HepG2 (cell line): ENCODE data around the gene BLCAP.

Source experiments
- ELK4 ChIP-seq: sonication (generic); formaldehyde crosslinking; IDR thresholded peaks from 2 replicates; pipeline ENCODE4 v1.9.0; 2021; ENCODE audit warnings: missing genetic modification reagents, borderline replicate concordance
- GATAD2A ChIP-seq: IDR thresholded peaks from 2 replicates; pipeline ENCODE4 v1.6.1; 2016
- MYNN ChIP-seq: sonication (generic); formaldehyde crosslinking; IDR thresholded peaks from 2 replicates; pipeline ENCODE4 v1.4.0; 2020; ENCODE audit warnings: mild to moderate bottlenecking, low read depth, missing genetic modification reagents
- RAD21 ChIP-seq: fragments of 450-650 bp; formaldehyde crosslinking; IDR thresholded peaks from 2 replicates; pipeline ENCODE4 v1.5.0; 2020; ENCODE audit warnings: mild to moderate bottlenecking
- ZNF292 ChIP-seq: sonication (generic); formaldehyde crosslinking; IDR thresholded peaks from 2 replicates; pipeline ENCODE4 v1.8.1; 2022; ENCODE audit warnings: mild to moderate bottlenecking, low read depth, missing genetic modification reagents, borderline replicate concordance
- TF ChIP-seq, protein P1 (sequence below), 2 experiments: fragments of 450-650 bp in 1 of 2; sonication (generic) in 1 of 2; formaldehyde crosslinking in 1 of 2; IDR thresholded peaks; 2 replicates each; pipeline versions ENCODE4 v1.6.1 to v1.8.0; 2016 to 2022; ENCODE audit warnings: antibody characterized with exemption in 1 of 2, mild to moderate bottlenecking in 1 of 2, missing genetic modification reagents in 1 of 2
- TF ChIP-seq, protein P2 (sequence below): sonication (generic); formaldehyde crosslinking; IDR thresholded peaks from 2 replicates; pipeline ENCODE4 v1.5.0; 2020; ENCODE audit warnings: mild to moderate bottlenecking, missing genetic modification reagents, moderate library complexity

DNA sequence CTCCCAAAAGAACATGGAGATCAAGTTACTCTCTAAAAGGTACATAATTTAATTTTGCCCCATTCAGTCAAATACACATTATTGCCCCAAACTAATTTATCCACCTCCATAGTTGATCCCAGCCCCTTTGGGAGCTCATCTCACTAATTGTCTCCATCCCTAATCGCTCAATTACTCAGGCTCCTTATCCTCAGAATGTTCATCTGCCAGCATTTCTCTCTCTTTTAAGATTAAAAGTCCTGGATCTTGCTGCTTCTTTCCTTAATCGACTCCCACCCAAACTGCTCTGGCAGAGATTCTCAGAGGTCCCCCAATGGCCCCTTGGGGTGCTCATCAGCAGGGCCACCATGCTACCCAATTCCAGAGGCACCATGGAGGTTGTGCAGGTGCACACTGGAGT is 25.0 kb downstream of the BLCAP start:
- TF ChIP-seq RAD21 (CRISPR knock-in tag) (no peak), GATAD2A (CRISPR knock-in tag) (no peak), ELK4 (CRISPR knock-in tag) (no peak), MYNN (CRISPR knock-in tag) (no peak), ZNF292 (no peak)
- TF ChIP-seq, protein P1, sequence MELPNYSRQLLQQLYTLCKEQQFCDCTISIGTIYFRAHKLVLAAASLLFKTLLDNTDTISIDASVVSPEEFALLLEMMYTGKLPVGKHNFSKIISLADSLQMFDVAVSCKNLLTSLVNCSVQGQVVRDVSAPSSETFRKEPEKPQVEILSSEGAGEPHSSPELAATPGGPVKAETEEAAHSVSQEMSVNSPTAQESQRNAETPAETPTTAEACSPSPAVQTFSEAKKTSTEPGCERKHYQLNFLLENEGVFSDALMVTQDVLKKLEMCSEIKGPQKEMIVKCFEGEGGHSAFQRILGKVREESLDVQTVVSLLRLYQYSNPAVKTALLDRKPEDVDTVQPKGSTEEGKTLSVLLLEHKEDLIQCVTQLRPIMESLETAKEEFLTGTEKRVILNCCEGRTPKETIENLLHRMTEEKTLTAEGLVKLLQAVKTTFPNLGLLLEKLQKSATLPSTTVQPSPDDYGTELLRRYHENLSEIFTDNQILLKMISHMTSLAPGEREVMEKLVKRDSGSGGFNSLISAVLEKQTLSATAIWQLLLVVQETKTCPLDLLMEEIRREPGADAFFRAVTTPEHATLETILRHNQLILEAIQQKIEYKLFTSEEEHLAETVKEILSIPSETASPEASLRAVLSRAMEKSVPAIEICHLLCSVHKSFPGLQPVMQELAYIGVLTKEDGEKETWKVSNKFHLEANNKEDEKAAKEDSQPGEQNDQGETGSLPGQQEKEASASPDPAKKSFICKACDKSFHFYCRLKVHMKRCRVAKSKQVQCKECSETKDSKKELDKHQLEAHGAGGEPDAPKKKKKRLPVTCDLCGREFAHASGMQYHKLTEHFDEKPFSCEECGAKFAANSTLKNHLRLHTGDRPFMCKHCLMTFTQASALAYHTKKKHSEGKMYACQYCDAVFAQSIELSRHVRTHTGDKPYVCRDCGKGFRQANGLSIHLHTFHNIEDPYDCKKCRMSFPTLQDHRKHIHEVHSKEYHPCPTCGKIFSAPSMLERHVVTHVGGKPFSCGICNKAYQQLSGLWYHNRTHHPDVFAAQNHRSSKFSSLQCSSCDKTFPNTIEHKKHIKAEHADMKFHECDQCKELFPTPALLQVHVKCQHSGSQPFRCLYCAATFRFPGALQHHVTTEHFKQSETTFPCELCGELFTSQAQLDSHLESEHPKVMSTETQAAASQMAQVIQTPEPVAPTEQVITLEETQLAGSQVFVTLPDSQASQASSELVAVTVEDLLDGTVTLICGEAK (IDR thresholded peaks at IDR 0.05): no peak
- TF ChIP-seq, protein P1 (CRISPR knock-in tag; IDR thresholded peaks at IDR 0.05): no peak
- TF ChIP-seq, protein P2, sequence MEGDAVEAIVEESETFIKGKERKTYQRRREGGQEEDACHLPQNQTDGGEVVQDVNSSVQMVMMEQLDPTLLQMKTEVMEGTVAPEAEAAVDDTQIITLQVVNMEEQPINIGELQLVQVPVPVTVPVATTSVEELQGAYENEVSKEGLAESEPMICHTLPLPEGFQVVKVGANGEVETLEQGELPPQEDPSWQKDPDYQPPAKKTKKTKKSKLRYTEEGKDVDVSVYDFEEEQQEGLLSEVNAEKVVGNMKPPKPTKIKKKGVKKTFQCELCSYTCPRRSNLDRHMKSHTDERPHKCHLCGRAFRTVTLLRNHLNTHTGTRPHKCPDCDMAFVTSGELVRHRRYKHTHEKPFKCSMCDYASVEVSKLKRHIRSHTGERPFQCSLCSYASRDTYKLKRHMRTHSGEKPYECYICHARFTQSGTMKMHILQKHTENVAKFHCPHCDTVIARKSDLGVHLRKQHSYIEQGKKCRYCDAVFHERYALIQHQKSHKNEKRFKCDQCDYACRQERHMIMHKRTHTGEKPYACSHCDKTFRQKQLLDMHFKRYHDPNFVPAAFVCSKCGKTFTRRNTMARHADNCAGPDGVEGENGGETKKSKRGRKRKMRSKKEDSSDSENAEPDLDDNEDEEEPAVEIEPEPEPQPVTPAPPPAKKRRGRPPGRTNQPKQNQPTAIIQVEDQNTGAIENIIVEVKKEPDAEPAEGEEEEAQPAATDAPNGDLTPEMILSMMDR (CRISPR knock-in tag): no peak
